Stimulated activated naive CD4-positive, alpha-beta T cell (primary cell): ENCODE measurements around the gene SH3RF3.
"Not testable (repeated sequence)": the region's sequence is repeated elsewhere in the genome, so short reads cannot be mapped to it uniquely, and the experiment has no call there.

Source experiments
- DNase-seq, 6 experiments: peaks; one replicate each; lab custom pipeline; 2025; lab: John Stamatoyannopoulos, UW

Gene SH3RF3

DNA sequence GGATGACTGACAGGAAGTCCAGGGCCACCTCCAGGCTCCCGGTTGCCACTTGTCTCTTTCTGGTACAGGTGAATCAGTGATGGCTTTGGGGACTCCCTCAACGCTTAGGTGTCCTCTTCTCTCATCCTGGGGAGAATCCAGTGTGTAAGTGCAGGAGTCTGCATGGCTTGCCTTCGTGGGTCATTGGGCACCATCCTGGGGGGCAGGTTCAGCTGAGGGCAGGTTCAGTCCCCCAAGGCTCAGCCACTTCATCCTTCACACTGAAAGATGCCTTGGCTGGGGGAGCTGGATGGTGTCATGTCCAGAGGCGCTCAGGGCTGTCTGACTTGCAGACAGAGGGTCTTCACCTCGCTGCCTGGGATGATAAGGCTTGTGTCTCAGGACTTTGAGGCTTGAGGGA is 29.2 kb downstream of the SH3RF3 start:
- DNase-seq, result no peak

GRCh38 chr2:109159096-109159495 is 30.1 kb downstream of the SH3RF3 start:
- DNase-seq, result no peak

GRCh38 chr2:109160714-109161440 is 31.9 kb downstream of the SH3RF3 start:
- DNase-seq, result no peak

DNA sequence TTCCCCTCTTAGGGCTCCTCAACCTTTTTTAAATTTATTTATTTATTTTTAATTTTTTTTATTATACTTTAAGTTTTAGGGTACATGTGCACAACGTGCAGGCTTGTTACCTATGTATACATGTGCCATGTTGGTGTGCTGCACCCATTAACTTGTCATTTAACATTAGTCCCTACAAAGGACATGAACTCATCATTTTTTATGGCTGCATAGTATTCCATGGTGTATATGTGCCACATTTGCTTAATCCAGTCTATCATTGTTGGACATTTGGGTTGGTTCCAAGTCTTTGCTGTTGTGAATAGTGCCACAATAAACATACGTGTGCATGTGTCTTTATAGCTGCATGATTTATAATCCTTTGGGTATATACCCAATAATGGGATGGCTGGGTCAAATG is 33.4 kb downstream of the SH3RF3 start:
- not testable (repeated sequence) for DNase-seq

GRCh38 chr2:109162999-109163398 is 34.0 kb downstream of the SH3RF3 start:
- DNase-seq, result no peak

DNA sequence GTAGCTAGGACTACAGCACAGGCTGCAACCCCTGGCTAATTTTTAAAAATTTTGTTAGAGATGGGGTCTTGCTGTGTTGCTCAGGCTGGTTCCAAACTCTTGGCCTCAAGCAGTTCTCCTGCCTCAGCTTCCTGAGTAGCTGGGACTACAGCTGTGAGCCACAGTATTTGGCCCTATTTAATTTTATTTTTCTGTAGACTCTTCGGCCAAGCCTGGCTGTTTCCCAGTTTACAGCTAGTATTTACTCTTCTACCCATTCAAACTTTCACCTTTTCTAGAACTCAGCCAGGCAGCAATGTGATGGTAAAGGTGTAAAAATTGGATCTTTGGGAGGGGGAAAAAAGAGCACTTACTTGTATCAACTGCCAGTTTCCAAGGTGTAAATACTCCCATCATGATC is 35.3 kb downstream of the SH3RF3 start:
- no peak for DNase-seq

GRCh38 chr2:109164739-109165221 is 35.8 kb downstream of the SH3RF3 start:
- DNase-seq, result no peak

- no peak for DNase-seq
Observed at GRCh38 chr2:109166811-109167210, 37.8 kb downstream of the SH3RF3 start.

DNA sequence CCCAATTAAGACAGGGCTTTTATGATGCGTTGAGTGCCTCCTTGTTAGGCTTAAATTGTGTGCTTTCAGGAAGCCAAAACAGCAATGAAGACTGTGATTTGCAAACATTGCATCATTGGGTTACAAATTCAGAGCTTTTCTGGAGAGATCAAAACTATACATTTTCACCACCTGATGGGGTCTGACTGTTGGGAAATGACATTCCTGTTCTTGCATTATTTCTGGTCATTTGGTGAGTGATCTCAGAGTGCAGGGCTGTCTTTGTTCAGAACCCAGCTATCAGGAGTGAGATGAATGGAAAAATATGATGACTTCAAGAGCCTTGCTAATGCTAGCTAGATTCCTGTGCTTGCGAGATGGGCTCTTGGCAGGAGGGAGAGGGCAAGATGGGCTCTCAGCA is 39.1 kb downstream of the SH3RF3 start:
- DNase-seq, result no peak

GRCh38 chr2:109168716-109169115 is 39.7 kb downstream of the SH3RF3 start:
- DNase-seq, result no peak

DNA sequence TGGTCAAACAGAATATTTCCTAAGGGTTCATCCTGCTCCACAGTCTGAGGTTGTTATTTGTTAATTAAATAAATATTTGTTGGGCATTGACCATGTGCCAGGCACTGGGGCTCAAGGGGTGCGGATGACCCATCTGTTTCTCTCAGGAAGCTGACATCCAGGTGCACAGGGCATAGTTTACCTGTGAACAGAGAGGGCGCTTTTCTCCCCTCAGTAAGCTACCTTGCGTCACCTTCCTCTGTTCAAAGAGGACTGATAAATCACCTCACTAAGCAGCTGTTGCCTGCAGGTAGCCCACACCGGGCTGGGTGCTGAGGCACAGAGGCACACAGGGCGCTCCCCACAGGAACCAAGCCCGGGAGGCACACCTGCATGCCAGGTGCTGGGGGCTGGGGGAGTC is 41.6 kb downstream of the SH3RF3 start:
- DNase-seq, result peak in 1 of 6 experiments; percentile 3

DNA sequence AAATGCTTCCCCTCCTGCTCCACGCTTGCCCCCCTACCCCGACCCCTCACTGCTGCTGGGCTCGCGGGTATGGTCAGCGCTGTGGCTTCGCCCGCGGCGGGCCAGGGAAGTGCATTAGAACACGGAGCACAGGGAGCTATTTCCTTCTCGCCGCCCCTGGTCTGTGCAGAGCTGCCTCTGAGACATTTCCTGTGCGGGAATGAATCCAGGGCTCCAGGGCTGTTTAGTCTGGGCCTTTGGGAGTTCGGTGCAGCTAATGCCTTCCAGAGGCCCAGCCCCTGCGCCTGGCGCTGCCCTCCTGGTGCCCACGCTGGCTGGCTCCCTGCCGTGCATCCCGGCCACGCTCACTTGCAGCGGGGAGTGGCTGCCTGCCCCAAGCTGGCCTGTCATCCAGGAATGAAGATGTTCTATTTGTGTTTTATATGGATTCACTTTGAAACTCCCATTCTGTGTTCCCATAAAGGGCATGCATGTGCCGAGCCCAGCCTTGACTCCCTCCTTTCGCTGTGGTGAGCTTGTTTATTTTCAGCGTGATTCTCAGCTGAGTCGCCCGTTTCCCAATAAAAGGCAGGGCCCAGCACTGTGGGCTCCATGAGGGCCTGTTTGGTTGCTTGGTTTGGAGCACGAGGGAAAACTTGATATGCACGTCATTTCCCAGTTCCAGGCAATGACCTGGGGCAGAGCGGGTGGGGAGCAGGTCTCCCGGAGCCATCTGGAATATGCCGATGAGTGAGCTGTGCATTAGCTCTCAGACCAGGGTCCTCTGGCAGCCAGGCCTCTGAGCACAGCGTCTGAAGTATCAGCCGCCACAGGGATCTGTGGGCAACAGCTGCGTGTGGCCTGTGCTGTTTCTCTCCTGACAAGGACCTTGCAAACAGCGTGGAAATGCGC is 42.7 kb downstream of the SH3RF3 start:
- DNase-seq, result no peak

GRCh38 chr2:109172556-109173105 is 43.6 kb downstream of the SH3RF3 start:
- no peak for DNase-seq

DNA sequence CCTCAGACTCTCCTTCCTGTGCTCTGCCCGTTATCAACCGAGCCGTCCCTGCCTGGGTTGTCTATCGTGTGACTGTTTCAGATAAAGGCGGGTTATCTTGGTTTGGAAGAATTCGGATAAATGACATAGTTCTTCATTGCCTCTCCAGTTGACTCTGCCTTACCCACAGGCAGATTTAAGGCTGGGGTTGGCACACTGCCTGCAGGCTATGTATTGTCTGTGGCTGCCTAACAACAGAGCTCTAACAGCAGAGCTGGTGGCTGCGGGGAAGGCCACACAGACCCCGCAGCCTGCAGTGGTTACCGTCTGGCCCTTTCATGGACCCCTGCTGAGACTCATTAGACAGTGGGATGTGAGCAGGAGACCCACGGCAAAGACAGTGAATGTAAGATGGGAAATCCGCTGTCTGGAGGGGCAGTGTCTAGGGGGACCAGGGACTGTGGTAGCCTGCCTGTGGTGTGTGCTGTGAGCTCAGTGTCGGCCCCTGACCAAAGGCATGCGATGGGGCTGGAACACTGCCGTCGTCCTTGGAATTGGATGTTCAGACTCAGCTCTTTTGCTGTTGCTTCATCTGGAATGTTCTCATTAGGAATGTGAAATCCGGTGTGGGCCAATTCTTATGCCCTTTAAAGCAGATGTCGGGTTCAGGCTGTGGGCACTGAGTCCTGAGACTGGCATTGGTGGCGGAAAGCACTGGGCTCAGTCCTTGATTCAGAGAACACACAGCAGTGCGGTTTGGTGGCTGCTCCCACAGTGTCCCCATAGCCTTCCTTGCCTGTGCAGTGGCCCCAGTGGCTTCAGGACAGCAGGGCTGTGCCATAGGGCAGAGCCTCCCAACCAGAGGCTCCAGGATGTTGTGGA is 44.5 kb downstream of the SH3RF3 start:
- peak in 1 of 6 experiments; percentile 5 for DNase-seq

GRCh38 chr2:109174214-109174613 is 45.2 kb downstream of the SH3RF3 start:
- peak in 2 of 6 experiments; percentile 21 to 48 for DNase-seq

- DNase-seq, result no peak
Observed at GRCh38 chr2:109174626-109175349, 45.8 kb downstream of the SH3RF3 start.

- no peak for DNase-seq
Observed at GRCh38 chr2:109175350-109175678, 46.3 kb downstream of the SH3RF3 start.

GRCh38 chr2:109176928-109177327 is 47.9 kb downstream of the SH3RF3 start:
- DNase-seq, result no peak

DNA sequence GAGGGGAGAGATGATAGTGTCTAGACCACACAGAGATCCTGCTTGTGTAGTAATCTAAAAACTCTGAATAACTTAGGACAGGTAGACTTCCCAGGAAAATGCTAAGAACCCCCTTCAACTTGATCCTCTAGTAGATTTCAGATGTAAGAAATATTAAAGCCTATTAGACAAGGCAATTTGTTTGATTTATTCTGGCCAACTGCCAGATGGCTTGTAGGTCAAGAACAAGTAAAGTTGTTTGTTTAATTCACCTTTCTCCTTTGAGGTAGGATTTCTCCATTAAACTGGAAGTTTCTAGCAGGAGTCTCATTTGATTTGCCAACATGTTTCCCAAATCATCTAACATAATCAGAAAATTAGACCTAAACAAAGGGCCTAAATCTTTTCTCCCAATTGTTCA is 48.6 kb downstream of the SH3RF3 start:
- DNase-seq, result no peak

DNA sequence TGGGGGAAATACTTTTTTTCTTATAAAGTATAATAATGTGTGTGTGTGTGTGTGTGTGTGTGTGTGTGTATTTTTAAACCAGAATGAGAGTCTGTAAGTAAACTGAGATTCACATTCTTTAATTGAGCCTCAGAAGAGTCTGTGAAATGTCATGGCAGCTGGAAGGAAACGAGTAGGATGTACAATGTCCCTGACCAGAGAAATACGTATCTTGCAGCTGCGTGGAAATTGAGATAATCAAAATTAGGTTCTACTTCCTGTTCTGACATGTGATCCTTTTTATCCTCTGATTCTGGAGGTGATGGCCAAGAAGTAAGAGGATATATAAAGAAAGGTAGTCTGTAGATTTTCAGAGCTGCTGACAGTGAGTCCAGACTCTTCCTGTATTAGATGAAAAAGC is 50.0 kb downstream of the SH3RF3 start:
- DNase-seq, result no peak

GRCh38 chr2:109180786-109181185 is 51.8 kb downstream of the SH3RF3 start:
- no peak for DNase-seq
